ENCODE results near the gene FBXO38.

FBXO38 gene

DNA sequence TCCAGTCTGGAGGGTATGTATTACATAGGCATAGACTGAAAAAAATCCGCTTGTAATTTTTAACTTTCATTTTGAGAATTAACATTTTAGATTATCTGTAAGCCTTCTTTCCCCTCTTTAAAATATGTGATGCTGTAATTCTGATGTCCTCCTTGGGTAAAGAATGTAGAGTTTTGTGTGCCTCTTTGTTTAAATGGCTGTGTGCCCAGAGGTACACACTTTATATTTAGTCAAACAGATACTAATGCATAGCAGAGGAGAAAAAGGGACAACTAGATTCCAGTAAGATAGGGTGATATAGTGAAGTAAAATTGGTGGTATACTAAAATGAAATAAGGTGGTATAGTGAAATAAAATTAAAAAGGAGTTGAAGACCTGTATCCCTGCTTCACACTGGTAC lies 1.3 kb downstream of the FBXO38 start:
- DNase-seq (ENCODE audit: low read depth in 1 of 2, low spot score in 1 of 2), result no peak

DNA sequence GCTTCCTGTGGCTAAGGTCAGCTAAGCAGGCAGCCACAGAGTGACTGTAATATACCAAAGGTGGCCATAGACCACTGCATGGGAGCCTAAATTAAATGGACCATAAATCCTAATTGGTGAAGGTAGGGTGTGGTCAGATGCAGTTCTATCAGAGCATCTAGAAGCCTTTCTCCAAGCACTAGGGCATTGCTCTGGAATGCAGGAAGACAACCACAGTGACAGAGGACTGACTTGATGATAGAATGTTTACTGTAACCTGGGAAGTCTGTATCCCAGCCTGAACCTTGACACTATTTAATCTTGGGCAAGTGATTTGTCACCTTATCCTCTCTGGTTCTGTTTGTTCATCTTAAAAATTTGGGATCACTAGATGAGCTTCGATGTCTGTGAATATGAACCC lies 2.3 kb downstream of the FBXO38 start:
- no peak for DNase-seq (ENCODE audit: low read depth in 1 of 2, low spot score in 1 of 2)

DNA sequence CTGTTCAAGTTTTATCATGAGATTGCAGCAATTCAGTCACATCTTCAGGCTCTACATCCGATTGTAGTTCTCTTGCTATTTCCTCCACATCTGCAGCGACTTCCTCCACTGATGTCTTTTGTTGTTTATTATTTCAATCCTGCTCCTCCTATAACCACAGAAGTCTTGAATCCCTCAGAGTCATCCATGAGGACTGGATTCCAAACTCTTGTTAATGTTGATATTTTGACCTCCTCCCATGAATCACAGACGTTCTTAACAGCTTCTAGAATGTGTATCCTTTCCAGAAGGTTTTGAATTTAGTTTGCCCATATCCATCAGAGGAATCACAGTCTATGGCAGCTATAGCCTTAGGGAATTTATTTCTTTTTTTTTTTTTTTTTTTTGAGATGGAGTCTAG lies 3.6 kb downstream of the FBXO38 start:
- DNase-seq (ENCODE audit: low read depth in 1 of 2, low spot score in 1 of 2), result no peak

DNA sequence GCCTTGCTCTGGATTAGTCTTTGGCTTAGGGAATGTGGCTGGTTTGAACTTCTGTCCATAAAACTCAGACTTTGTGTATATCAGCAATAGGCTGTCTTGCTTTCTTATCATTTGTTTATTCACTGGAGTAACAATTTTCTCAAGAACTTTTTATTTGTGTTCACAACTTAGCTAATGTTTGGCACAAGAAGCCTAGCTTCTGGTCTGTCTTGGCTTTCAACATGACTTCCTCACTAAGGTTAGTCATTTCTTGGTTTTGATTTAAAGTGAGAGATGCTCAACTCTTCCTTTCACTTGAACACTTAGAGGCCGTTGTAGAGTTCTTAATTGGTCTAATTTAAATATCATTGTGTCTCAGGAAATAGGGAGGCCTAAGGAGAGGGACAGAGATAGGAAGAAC lies 4.9 kb downstream of the FBXO38 start:
- DNase-seq (ENCODE audit: low read depth in 1 of 2, low spot score in 1 of 2), result no peak

DNA sequence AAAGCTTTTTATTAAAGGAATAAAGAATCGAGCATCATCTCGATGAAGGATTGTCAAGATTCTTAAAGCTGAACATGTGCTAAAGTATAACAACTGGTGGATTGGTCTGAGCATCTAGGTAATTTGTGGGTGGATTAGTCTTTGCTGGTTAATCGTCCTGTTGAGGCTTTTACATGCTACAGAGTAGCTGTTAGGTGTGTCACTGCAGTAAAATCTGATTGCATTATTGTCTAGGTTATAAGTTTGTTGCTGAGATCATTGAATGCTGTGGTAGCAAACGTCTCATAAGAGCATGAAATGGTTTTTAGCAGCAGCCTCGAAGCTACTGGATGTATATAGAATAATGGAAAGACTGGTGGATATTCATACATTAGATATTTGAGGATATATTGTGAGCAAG lies 7.2 kb downstream of the FBXO38 start:
- DNase-seq (ENCODE audit: low read depth in 1 of 2, low spot score in 1 of 2), result no peak

- no peak for DNase-seq (ENCODE audit: low read depth in 1 of 2, low spot score in 1 of 2)
These were observed 7.7 kb downstream of the FBXO38 start for GRCh38 chr5:148391422-148391821.

DNA sequence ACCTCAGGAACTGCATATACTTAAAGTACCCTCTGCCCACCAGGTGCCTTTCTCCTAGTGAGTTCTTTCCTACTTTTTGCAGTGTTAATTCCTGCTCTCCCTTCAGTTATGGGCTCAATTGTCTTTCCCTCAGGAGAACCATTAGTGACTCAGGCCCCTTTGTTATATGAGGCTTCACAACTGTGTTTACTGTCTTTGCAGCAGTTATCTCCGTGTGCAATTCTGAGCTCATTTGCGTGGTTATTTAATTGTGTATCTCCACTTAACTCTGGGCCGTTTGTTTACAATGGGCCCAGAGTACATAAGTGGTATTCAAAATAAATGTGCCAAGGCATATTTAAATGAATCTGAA lies 9.6 kb downstream of the FBXO38 start:
- no peak for DNase-seq (ENCODE audit: low read depth in 1 of 2, low spot score in 1 of 2)

DNA sequence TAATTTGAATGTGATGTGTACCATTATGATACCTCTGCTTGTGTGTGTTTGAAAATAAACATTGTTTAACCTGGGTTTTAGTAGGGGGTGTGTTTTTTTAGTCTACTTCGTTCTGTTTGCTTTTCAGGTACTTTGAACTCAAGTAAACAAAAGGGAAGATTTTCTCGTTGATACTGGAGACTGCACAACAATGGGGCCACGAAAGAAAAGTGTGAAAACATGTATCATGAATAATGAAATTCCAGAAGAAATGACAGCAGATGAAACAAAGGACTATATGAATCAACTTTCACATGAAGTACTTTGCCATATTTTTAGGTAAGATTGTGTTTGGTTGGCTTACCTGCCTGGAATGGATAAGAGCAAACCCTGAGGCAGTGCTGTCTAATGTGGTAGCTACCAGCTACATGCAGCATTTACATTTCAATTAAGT lies 10.8 kb downstream of the FBXO38 start:
- DNase-seq (ENCODE audit: low read depth in 1 of 2, low spot score in 1 of 2), result no peak

DNA sequence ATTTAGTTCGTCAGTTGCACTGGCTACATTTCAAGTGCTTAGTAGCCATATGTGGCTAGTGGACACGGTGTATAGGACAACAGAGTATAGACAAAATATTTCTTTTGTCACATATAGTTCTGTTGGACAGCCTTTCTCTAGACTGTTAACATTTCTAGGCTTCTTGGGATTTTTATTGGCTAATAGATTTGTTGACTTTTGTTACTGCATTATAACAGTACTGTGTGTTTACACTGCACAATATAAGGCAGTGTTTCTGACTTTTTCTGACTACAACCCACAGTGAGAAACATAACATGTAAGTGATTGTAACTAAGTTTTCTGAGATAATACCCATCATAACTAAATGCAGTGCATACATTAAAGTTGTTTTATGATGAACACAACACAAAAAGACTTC lies 11.3 kb downstream of the FBXO38 start:
- no peak for DNase-seq (ENCODE audit: low read depth in 1 of 2, low spot score in 1 of 2)

GRCh38 chr5:148397968-148398595 lies 14.3 kb downstream of the FBXO38 start:
- DNase-seq (ENCODE audit: low read depth in 1 of 2, low spot score in 1 of 2), result no peak

DNA sequence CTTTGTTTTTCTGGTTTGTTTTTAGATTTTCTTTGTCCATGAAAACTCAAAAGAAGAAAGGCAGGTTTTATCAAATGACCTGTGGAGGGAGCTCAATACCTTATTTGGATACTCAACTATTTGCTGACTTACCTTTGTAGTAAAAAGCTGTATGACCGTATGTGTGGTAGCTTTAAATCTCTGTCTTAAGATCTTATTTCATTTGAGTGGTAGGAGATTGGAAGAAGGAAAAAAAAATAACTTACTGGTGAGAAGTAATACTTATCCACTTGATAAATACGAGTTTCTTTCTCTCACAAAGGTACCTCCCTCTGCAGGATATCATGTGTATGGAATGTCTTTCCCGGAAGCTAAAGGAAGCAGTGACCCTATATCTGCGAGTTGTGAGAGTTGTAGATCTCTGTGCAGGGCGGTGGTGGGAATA lies 15.0 kb downstream of the FBXO38 start:
- no peak for DNase-seq (ENCODE audit: low read depth in 1 of 2, low spot score in 1 of 2)

- no peak for DNase-seq (ENCODE audit: low read depth in 1 of 2, low spot score in 1 of 2)
These were observed 17.8 kb downstream of the FBXO38 start for GRCh38 chr5:148401604-148402003.

GRCh38 chr5:148403344-148403743 lies 19.6 kb downstream of the FBXO38 start:
- no peak for DNase-seq (ENCODE audit: low read depth in 1 of 2, low spot score in 1 of 2)

DNA sequence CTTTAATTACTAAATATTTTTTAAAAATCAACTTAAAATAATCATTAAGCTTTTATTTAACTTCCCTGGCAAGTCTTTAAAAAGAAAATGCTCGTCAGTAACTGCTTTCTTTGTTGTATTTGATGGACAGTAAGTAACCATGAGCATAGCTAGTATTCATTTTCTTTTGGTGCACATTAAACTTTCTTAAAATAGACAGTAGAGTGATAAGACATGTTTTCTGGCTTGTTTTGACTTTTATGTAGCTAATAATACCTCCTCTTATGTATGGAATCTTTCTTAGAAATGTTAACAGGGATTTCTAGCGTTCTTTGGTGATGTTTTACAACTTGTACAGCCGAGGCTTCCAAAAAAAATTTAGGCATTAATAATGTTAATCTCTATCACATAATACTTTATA lies 22.6 kb downstream of the FBXO38 start:
- no peak for DNase-seq (ENCODE audit: low read depth in 1 of 2, low spot score in 1 of 2)

GRCh38 chr5:148408092-148408491 lies 24.3 kb downstream of the FBXO38 start:
- no peak for DNase-seq (ENCODE audit: low read depth in 1 of 2, low spot score in 1 of 2)

GRCh38 chr5:148412124-148412523 lies 28.4 kb downstream of the FBXO38 start:
- no peak for DNase-seq (ENCODE audit: low read depth in 1 of 2, low spot score in 1 of 2)

DNA sequence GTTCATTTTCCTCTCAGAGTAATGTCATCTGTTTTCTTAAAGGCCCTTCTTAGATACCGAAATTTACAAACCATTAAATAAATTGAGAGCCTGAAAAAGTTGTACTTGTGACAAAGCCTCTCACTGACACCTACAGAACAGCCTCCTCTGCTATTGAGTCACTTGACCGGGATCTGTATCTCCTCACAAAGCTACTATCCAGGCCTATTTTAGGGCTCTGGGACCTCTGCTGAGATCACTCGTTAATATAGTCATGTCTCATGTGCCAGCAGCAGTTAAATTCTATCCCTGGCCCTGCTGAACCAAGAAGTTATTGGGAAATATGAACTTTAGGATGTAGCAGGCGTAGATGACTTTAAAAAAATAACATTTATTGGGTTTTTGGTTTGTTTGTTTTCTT lies 31.1 kb downstream of the FBXO38 start:
- DNase-seq (ENCODE audit: low read depth in 1 of 2, low spot score in 1 of 2), result no peak

DNA sequence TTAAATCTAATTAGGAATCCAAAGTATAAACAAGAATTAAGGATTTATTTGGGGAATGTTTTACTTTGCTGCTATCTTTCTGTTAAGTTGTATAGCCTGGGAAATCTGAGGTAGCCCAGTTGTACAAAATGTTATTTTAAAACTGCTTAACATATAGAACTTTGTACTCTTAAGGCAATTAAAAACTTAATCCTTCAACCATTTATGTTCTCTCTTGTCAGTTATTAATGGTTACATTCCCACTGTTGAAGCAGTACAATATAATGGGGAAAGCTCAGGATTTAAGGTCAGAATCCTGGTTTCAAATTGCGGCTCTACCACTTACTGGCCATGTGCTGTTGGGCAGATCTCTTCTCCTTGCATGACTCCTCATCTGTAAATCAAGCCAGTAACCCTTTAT lies 32.7 kb downstream of the FBXO38 start:
- no peak for DNase-seq (ENCODE audit: low read depth in 1 of 2, low spot score in 1 of 2)

- no peak for DNase-seq (ENCODE audit: low read depth in 1 of 2, low spot score in 1 of 2)
These were observed 33.2 kb downstream of the FBXO38 start for GRCh38 chr5:148416921-148417320.

DNA sequence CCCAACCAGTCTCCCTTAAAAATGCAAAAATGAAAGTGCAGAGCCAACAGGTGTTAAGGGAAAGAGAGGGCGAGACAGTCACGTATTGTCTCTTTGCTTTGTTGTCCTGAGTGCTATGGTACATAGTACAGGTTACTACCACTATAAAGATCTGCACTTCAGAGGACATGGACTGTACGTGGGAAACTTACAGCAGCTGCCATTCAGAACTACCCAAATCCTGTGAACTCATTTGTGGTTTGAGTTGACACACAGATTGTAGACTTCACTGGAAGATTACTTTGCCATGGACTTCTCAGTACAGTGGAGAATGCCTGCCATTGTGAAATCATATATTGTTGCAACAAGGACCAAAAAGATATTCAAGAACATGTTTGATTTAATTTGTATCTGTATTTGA lies 34.8 kb downstream of the FBXO38 start:
- DNase-seq (ENCODE audit: low read depth in 1 of 2, low spot score in 1 of 2), result no peak

DNA sequence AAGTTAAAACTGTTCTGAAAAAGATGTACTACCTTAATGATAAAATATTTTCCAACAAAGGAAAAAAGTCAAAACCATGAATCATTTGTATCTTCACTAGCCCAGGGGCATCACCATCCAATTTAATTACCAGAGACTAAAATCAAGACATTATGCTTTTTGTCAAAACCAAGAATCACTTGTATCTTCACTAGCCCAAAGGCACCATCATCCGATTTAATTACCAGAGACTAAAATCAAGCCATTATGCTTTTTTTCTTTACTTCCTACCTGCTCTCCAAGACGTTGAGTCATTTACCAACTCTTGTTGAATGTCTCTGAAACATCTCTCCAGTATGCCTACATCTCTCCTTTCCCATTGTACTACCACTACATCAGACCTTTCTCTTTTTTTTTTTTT lies 37.9 kb downstream of the FBXO38 start:
- no peak for DNase-seq (ENCODE audit: low read depth in 1 of 2, low spot score in 1 of 2)

- no peak for DNase-seq (ENCODE audit: low read depth in 1 of 2, low spot score in 1 of 2)
These were observed 42.0 kb downstream of the FBXO38 start for GRCh38 chr5:148425808-148426207.

DNA sequence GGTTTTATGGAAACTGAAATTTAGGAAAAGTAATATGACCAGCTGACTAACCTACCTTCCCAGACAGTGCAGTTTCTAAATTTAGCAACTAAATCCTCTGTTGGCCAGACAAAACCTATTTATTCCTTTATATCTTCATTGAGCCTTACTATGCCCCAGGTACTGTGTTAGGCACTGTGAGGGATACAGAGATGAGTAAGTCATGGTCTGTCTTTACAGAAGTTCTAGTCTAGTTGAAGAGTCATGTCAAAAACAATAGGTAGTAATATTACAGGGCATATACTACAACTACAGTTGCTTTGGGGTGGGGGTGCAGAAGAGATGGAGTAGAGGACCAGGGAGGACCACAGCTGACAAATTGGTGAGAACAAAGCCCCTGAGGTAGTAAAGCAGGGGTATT lies 42.8 kb downstream of the FBXO38 start:
- DNase-seq (ENCODE audit: low read depth in 1 of 2, low spot score in 1 of 2), result no peak

Measured in stimulated activated CD4-positive, alpha-beta T cell treated with anti-CD3 and anti-CD28 coated beads, Interleukin-15, amount 100 ng/mL, for 1 hour (primary cell).